Pancreas (tissue), 10 donors: ENCODE measurements around the gene UNC5B. TPM values are rescaled to one million over a fixed set of nuclear protein-coding genes. Genes with fewer than 3 reads are reported as not detected.

Experiments
- ATAC-seq, 4 donors: fragments of 200-7000 bp; cut with Tn5 transposase; one replicate each; pipeline versions ENCODE4 v1.8.0 to v1.9.1; 2020; ENCODE audit warnings: mild to moderate bottlenecking in 4 of 4, moderate library complexity in 4 of 4
- DNase-seq, 6 donors: peaks; one replicate each; pipeline ENCODE4 v3.0.0-alpha.2; 2020
- FAIRE-seq: peaks from 2 replicates; lab custom pipeline; 2012; peaks lifted over from hg19 to GRCh38; lab: Jason Lieb, UNC
- H3K27ac ChIP-seq, 4 donors: fragments of 200-600 bp; sonication (generic); 1 replicate in 3 of 4; 2 replicates in 1 of 4; pipeline versions ENCODE4 v1.5.0 to v1.8.0; 2020
- H3K27me3 ChIP-seq, 4 donors: fragments of 200-600 bp; one replicate each; pipeline ENCODE4 v1.8.0; 2021
- H3K36me3 ChIP-seq, 3 donors: fragments of 200-600 bp; sonication (generic) in 1 of 3; one replicate each; pipeline versions ENCODE4 v1.5.0 to v1.8.0; 2020 to 2021
- H3K4me1 ChIP-seq, 3 donors: fragments of 200-600 bp; one replicate each; pipeline ENCODE4 v1.8.0; 2021
- H3K4me3 ChIP-seq, 4 donors: fragments of 200-600 bp; sonication (generic) in 2 of 4; one replicate each; pipeline versions ENCODE4 v1.5.0 to v1.8.0; 2020 to 2021
- H3K9me3 ChIP-seq, 4 donors: fragments of 200-600 bp; one replicate each; pipeline ENCODE4 v1.8.0; 2021
- WGBS, 2 donors: extraction: QIAGEN DNeasy Blood & Tissue Kit; methylation state at CpG; one replicate each; pipeline ENCODE4 v1.1.7; 2013; 5-methylcytosine and 5-hydroxymethylcytosine counted together
- intact Hi-C, 3 donors: fragments of 100-400 bp; cut with DNase I; formaldehyde crosslinking; loops; one replicate each; pipeline versions ENCODE4 v1.11.1 to v1.14.2; 2022
- polyA plus RNA-seq, 2 donors: library from polyadenylated mRNA; stranded (reverse); fragments of 200-250 nt; gene quantifications; one replicate each; pipeline ENCODE4 v1.2.3, GENCODE V29; 2013
- total RNA-seq, 6 donors: library from RNA; stranded (reverse); fragmentation: NEBNext Ultra II Directional in 4 of 6; extraction: Animal tissue kit (Norgen Biotek cat#: 25700) in 4 of 6; gene quantifications; one replicate each; pipeline versions ENCODE4 v1.2.1 to v1.2.4, GENCODE V29; 2021 to 2023
- TF ChIP-seq, protein P1 (sequence below), 4 donors: fragments of 200-600 bp; sonication (generic) in 3 of 4; IDR thresholded peaks; one replicate each; pipeline versions ENCODE4 v1.5.0 to v1.8.0; 2021; ENCODE audit warnings: antibody characterized with exemption in 4 of 4
- donor health status: healthy with polysubstance abuse.
- donor health status: DM: no; HTN: no; CAD: no; lungs with moderate emphysema.
- donor health status: DM: no; HTN: no; CAD: no.
- donor health status: control.
- donor health status: control.
- donor health status: Bipolar disorder and iron deficiency.
- donor health status: DM: yes; HTN: yes; CAD: no.
- donor health status: DM: no; HTN: no; CAD: no.
- donor health status: DM: no; HTN: no; CAD: no.
- donor health status: DM: yes; HTN: yes; CAD: no.

UNC5B gene
- total and polyA plus RNA-seq, 8 donors, result 2.4 to 7.7 (median 4.2) TPM

DNA sequence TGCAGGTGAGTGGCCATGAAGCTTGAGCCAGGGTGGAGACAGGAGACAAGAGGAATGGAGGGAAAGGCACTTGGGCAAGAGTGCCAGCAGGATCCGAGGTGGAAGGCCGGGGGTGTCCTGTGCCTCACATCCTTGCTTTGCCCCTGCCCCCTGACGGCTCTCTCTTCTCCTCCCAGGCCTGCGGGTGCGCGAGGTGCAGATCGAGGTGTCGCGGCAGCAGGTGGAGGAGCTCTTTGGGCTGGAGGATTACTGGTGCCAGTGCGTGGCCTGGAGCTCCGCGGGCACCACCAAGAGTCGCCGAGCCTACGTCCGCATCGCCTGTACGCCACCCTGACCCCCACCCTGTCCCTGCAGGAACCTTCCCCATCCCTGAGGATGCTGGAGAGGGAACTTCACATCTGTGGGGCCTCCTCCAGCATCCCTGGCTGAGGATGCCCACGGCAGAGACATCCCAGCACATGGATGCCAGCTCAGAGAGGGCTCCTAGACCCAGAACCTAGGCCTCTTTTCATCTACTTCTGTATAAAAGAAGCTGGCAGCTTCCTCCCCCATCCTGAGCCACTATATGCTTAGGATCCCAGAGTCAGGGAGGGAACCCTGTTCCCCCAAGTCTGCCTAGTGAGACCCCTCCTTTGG is 72.3 kb downstream of the UNC5B start:
- no peak for FAIRE-seq
- WGBS, 2 donors, result 84 to 85% methylated on average over 13 to 19 of the region's 19 CpGs
- intact Hi-C loops, result loop anchor here in 2 of 3 donors (5.0 kb wide), 1 partner anchor 357 kb away; no protein-coding TSS in a partner anchor
- Histone ChIP-seq H3K4me1 (no peaks in the 10 kb centered on the region), H3K27ac (no peak overlapping the region), H3K9me3 (no peaks in the 10 kb centered on the region), H3K36me3 (no peaks in the 10 kb centered on the region), H3K27me3 (no peaks in the 10 kb centered on the region), H3K4me3 (no peak overlapping the region)
- TF ChIP-seq, protein P1, sequence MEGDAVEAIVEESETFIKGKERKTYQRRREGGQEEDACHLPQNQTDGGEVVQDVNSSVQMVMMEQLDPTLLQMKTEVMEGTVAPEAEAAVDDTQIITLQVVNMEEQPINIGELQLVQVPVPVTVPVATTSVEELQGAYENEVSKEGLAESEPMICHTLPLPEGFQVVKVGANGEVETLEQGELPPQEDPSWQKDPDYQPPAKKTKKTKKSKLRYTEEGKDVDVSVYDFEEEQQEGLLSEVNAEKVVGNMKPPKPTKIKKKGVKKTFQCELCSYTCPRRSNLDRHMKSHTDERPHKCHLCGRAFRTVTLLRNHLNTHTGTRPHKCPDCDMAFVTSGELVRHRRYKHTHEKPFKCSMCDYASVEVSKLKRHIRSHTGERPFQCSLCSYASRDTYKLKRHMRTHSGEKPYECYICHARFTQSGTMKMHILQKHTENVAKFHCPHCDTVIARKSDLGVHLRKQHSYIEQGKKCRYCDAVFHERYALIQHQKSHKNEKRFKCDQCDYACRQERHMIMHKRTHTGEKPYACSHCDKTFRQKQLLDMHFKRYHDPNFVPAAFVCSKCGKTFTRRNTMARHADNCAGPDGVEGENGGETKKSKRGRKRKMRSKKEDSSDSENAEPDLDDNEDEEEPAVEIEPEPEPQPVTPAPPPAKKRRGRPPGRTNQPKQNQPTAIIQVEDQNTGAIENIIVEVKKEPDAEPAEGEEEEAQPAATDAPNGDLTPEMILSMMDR (IDR thresholded peaks at IDR 0.05), result no peak
- DNase-seq, result peak in 1 of 6 donors; percentile 54
- ATAC-seq, result peak in 3 of 4 donors; percentile 11 to 24 (median 13)

DNA sequence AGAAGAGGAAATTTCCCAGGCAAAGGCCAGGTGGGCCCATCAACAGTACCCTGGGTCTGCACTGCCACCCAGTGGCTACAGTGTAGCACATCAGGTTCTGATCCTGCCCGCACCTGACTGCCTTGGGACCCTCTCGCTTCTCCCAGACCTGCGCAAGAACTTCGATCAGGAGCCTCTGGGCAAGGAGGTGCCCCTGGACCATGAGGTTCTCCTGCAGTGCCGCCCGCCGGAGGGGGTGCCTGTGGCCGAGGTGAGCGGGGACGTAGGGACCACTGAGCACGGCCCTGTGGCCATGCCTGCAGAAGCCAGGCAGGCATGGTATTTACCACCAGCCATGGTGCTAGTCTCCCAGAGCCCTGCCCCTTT is 72.8 kb downstream of the UNC5B start:
- FAIRE-seq, result no peak
- Histone ChIP-seq H3K4me1 (no peaks in the 10 kb centered on the region), H3K27ac (no peak overlapping the region), H3K4me3 (no peak overlapping the region), H3K27me3 (no peaks in the 10 kb centered on the region), H3K36me3 (no peaks in the 10 kb centered on the region), H3K9me3 (no peaks in the 10 kb centered on the region)
- peak in 3 of 6 donors; percentile 47 to 71 (median 51) for DNase-seq
- TF ChIP-seq, protein P1 (IDR thresholded peaks at IDR 0.05), result peak; percentile 45 to 61 (median 54)
- whole genome bisulfite sequencing, 2 donors, result 45% methylated on average over 11 of the region's 11 CpGs
- peak; percentile 58 to 92 (median 87) for ATAC-seq
- intact Hi-C loops, result loop anchor here in 1 of 3 donors (5.0 kb wide), 1 partner anchor 358 kb away; no protein-coding TSS in a partner anchor

DNA sequence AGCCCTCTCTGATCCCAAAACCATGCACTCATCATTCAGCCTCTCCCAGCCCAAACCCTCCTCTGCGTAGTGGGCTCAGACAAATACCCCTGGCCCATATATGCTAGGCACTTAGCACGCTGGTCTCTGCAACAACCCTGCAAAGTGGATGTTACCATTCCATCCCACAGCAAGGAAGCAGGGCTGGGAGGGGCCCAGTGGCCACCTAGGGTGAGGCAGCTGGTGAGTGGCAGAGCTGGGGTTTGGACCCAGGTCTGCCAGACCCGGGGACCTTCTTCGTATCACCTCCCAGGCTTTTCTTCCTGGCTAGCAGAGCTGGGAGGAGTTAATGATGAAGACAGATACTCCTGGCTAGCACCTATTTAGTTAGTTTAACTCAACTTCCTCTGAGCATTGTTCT is 73.6 kb downstream of the UNC5B start:
- H3K4me3 ChIP-seq, result no peak overlapping the region
- no peaks in the 10 kb centered on the region for H3K27me3 ChIP-seq
- ATAC-seq (no peak), FAIRE-seq (no peak), DNase-seq (no peak)
- H3K27ac ChIP-seq, result no peak overlapping the region
- no peaks in the 10 kb centered on the region for H3K9me3 ChIP-seq
- TF ChIP-seq, protein P1 (IDR thresholded peaks at IDR 0.05), result no peak
- 66% methylated on average over 4 of the region's 4 CpGs for WGBS, 2 donors
- no peaks in the 10 kb centered on the region for H3K4me1 ChIP-seq
- intact Hi-C loops, result loop anchor here in 1 of 3 donors (5.0 kb wide), 1 partner anchor 359 kb away; no protein-coding TSS in a partner anchor
- no peaks in the 10 kb centered on the region for H3K36me3 ChIP-seq

DNA sequence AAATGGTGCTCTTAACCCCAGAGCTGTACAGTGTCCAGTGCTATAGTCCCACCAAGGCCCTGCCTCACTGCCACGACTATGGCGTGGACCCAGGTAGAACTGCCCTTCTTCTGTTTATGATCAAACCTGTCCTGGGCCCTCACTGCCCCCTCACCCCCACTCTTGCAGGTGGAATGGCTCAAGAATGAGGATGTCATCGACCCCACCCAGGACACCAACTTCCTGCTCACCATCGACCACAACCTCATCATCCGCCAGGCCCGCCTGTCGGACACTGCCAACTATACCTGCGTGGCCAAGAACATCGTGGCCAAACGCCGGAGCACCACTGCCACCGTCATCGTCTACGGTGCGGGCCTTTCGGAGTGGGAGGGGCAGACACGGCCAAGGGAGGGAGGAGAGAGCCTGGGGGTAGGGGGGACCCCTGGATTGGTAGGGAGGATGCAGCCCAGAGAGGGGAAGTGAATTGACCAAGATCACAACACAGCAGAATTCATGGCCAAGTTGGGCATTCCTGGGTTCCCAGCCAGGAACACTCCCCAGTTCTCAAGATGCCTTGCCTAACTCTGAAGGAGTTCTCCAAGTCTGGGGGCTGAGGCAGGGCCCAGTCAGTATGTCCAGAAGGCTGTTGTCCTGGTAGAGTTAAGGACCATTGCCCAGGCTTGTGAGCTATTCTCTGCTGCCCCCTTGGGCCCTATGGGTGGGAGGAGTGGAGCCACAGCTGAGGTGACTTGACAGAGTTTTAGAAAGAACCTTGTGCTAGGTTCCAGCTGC is 74.3 kb downstream of the UNC5B start:
- intact Hi-C loops, result loop anchor here in 1 of 3 donors (5.0 kb wide), 1 partner anchor 359 kb away; no protein-coding TSS in a partner anchor
- Histone ChIP-seq H3K27ac (no peak overlapping the region), H3K9me3 (no peaks in the 10 kb centered on the region), H3K4me1 (no peaks in the 10 kb centered on the region), H3K4me3 (no peak overlapping the region), H3K36me3 (no peaks in the 10 kb centered on the region), H3K27me3 (no peaks in the 10 kb centered on the region)
- TF ChIP-seq, protein P1 (IDR thresholded peaks at IDR 0.05), result no peak
- WGBS, 2 donors, result 85 to 88% methylated on average over 17 of the region's 17 CpGs
- DNase-seq (peak in 1 of 6 donors; percentile 67), ATAC-seq (no peak), FAIRE-seq (no peak)
